Neural crest cell (in vitro differentiated cells): ENCODE data around the gene UGT1A4. TPM values are rescaled to one million over a fixed set of nuclear protein-coding genes. Genes with fewer than 3 reads are reported as not detected.
"Not testable (repeated sequence)": the region's sequence is repeated elsewhere in the genome, so short reads cannot be mapped to it uniquely, and the experiment has no call there.

Experiments used
- DNase-seq: peaks from one replicate; pipeline ENCODE4 v3.0.0; 2021; ENCODE audit warnings: low read depth, mixed read lengths, low spot score
- H3K27ac Mint-ChIP-seq: one replicate; pipeline ENCODE4 v1.8.0; 2021; ENCODE audit warnings: mild to moderate bottlenecking, mixed read lengths; ENCODE audit not compliant: unreplicated experiment
- H3K27me3 Mint-ChIP-seq: 2 replicates; pipeline ENCODE4 v1.8.0; 2021; ENCODE audit warnings: low read depth, mild to moderate bottlenecking, mixed read lengths
- H3K36me3 Mint-ChIP-seq: 2 replicates; pipeline ENCODE4 v1.8.0; 2021; ENCODE audit warnings: low read depth, mild to moderate bottlenecking, mixed read lengths
- H3K4me1 Mint-ChIP-seq: 2 replicates; pipeline ENCODE4 v1.8.0; 2021; ENCODE audit warnings: mixed read lengths
- H3K4me3 Mint-ChIP-seq: one replicate; pipeline ENCODE4 v1.8.0; 2021; ENCODE audit warnings: mild to moderate bottlenecking, mixed read lengths
- H3K9me3 Mint-ChIP-seq: 2 replicates; pipeline ENCODE4 v1.8.0; 2021; ENCODE audit warnings: mixed read lengths
- total RNA-seq: library from RNA; stranded (reverse); gene quantifications from 2 replicates; pipeline ENCODE4 v1.2.1, GENCODE V29; 2021
- TF ChIP-seq, protein P1 (sequence below): fragments of 200-600 bp; sonication (generic); conservative IDR thresholded peaks from 2 replicates; pipeline ENCODE4 v1.5.0; 2021; ENCODE audit warnings: antibody characterized with exemption, mild to moderate bottlenecking

The UGT1A4 gene
- total RNA-seq, 1 donor from 2014 or later = not detected

DNA sequence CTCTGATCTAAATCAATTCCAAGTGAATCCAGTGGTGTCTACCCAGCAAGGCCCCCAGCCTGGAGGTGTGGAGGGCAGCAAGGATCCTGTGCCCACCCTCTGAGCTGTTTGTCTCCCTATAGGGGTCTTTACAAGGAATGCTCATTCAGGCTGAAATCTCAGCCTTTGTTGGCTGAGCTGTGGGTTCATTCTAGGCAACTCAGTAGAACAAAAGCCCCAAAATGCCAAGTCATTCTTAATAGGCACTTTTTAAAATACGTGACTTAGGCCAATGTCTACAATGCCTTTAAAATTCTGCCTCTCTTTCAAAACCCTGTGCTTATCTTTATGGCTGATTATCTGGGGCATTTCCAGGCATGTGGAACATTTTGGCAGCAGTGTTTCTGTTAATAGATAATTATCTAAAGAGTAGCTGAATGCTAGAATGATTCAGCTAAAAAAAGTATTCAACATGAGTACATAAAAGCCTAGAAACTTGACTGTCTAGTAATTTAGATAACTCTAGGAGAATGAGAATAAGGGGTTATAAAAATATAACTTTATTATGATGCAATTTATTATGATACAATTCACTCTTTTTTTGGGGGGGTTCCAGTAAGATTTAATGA is 18.4 kb upstream of the UGT1A4 start:
- Mint-ChIP-seq H3K27me3 (no peaks in the 10 kb centered on the region), H3K4me3 (no peak overlapping the region), H3K36me3 (peaks cover 6% of the 10 kb centered on the region), H3K4me1 (peaks cover 16% of the 10 kb centered on the region), H3K27ac (peak overlapping the region; percentile 94), H3K9me3 (peaks cover 21% of the 10 kb centered on the region)
- TF ChIP-seq, protein P1, sequence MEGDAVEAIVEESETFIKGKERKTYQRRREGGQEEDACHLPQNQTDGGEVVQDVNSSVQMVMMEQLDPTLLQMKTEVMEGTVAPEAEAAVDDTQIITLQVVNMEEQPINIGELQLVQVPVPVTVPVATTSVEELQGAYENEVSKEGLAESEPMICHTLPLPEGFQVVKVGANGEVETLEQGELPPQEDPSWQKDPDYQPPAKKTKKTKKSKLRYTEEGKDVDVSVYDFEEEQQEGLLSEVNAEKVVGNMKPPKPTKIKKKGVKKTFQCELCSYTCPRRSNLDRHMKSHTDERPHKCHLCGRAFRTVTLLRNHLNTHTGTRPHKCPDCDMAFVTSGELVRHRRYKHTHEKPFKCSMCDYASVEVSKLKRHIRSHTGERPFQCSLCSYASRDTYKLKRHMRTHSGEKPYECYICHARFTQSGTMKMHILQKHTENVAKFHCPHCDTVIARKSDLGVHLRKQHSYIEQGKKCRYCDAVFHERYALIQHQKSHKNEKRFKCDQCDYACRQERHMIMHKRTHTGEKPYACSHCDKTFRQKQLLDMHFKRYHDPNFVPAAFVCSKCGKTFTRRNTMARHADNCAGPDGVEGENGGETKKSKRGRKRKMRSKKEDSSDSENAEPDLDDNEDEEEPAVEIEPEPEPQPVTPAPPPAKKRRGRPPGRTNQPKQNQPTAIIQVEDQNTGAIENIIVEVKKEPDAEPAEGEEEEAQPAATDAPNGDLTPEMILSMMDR = no peak
- no peak for DNase-seq

DNA sequence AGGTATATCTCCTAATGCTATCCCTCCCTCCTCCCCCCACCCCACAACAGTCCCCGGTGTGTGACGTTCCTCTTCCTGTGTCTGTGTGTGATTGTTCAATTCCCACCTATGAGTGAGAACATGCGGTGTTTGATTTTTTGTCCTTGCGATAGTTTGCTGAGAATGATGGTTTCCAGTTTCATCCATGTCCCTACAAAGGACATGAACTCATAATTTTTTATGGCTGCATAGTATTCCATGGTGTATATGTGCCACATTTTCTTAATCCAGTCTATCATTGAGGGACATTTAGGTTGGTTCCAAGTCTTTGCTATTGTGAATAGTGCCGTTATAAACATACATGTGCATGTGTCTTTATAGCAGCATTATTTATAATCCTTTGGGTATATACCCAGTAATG is 17.7 kb upstream of the UGT1A4 start:
- H3K36me3 Mint-ChIP-seq, H3K4me3 Mint-ChIP-seq, H3K27ac Mint-ChIP-seq, H3K27me3 Mint-ChIP-seq, DNase-seq: not testable (repeated sequence)
- peaks cover 21% of the 10 kb centered on the region for H3K9me3 Mint-ChIP-seq
- H3K4me1 Mint-ChIP-seq = peaks cover 16% of the 10 kb centered on the region

DNA sequence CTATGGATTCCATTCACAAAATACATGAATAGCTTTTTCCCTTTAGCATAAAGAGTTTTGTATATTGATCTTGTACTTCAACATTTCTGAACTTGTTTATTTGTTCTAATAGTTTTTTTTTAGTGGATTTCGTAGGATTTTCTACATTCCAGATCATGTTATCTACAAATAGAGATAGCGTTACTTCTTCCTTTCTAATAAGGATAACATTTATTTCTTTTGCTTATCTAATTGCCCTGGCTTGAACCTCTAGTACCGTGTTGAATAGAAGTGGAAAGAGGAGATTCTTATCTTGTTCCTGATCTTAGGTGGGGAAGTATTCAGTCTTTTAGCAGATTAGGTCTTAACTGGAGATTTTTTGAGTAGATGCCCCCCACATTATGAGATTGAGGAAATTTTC is 16.3 kb upstream of the UGT1A4 start:
- no peaks in the 10 kb centered on the region for H3K27me3 Mint-ChIP-seq
- TF ChIP-seq, protein P1 = no peak

DNA sequence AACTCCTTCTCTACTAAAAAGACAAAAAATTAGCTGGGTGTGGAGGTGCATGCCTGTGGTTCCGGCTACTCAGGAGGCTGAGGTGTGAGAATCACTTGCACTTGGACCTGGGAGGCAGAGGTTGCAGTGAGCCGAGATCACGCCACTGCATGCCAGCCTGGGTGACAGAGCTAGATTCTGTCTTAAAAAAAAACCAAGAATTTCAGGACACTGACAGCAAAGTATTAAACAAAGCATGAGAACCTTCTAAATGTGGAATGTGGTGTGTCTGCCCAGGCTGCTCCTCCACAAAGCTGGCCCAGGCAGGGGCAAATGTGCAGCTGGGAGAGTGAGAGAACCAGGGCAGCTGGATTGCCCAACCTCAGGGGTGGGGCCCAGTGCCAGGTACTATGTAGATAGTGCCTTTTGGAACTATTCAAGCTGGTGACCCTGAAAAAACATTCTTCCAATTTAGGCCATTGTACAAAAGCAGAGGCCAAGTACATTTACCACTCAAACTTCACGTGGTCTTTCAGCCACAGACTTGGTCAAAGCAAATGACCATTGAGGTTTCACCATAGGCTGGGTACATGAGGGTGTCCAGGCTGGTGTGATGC is 12.5 kb upstream of the UGT1A4 start:
- Mint-ChIP-seq H3K27ac (no peak overlapping the region), H3K9me3 (peaks cover 8% of the 10 kb centered on the region), H3K36me3 (peaks cover 3% of the 10 kb centered on the region), H3K27me3 (no peaks in the 10 kb centered on the region), H3K4me1 (no peaks in the 10 kb centered on the region), H3K4me3 (no peak overlapping the region)
- no peak for DNase-seq
- TF ChIP-seq, protein P1 = no peak

More for the DNA sequence above, 16.3 kb upstream of the UGT1A4 start:
- H3K4me1 Mint-ChIP-seq = peaks cover 16% of the 10 kb centered on the region
- H3K9me3 Mint-ChIP-seq = peaks cover 17% of the 10 kb centered on the region
- H3K36me3 Mint-ChIP-seq = peaks cover 6% of the 10 kb centered on the region
- no peak overlapping the region for H3K4me3 Mint-ChIP-seq
- DNase-seq = no peak
- no peak overlapping the region for H3K27ac Mint-ChIP-seq

DNA sequence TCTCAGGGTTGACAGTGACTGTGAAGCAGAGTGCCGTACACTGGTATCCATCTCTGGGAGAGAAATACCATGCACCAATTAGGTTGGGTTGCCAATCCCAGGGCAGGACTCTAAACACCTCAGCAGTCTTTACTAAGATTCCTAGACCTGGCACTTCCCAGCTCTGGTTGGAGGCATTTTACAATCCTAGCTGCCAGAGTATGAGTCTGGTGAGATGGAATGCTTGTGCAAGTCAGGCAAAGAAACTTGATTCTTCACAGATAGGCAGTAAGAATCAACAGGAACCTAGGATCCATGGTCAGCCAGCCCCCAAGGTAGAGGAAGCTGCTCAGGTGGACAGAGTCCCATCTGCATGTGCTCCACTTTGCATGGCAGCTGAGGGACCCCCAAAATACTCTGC is 11.8 kb upstream of the UGT1A4 start:
- H3K36me3 Mint-ChIP-seq = peaks cover 3% of the 10 kb centered on the region
- TF ChIP-seq, protein P1 = no peak
- H3K9me3 Mint-ChIP-seq = peaks cover 8% of the 10 kb centered on the region
- no peaks in the 10 kb centered on the region for H3K4me1 Mint-ChIP-seq
- no peak overlapping the region for H3K27ac Mint-ChIP-seq
- no peaks in the 10 kb centered on the region for H3K27me3 Mint-ChIP-seq
- DNase-seq = no peak
- no peak overlapping the region for H3K4me3 Mint-ChIP-seq

DNA sequence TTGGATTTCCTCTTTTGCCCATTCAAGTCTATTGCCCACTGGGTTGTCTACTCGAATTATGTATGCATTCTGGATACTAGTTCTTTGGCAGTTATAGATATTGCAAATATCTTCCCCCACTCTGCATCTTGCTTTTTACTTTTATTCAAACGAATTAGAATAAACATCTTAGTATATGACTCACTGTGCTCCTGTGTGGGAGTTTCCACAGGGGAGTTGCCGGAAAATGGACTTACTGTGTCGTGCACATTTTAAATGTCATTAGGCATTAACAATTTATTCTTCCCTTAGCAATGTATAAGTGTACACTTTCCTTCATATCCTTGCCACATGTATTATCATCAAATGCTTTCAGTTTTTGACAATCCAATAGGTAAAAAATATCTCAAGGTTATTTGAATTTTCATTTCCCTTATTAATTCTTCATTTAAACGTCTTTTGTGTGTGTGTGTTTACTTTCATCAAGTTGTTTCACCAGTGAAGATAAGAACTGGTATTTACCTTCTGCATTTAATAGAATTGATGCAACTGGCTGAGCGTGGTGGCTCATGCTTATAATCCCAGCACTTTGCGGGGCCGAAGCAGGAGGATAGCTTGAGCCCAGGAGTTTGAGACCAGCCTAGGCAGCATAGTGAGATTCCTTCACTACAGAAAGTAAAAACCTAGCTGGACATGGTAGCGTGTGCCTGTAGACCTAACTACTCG is 10.4 kb upstream of the UGT1A4 start:
- Mint-ChIP-seq H3K27me3 (peaks cover 3% of the 10 kb centered on the region), H3K4me1 (no peaks in the 10 kb centered on the region), H3K27ac (no peak overlapping the region), H3K4me3 (no peak overlapping the region), H3K9me3 (peaks cover 3% of the 10 kb centered on the region), H3K36me3 (peaks cover 3% of the 10 kb centered on the region)
- DNase-seq = no peak
- TF ChIP-seq, protein P1 = no peak
